Esophagus squamous epithelium (tissue), 5 donors: ENCODE results near the gene SLC35A1. TPM values are rescaled to one million over a fixed set of nuclear protein-coding genes. Genes with fewer than 3 reads are reported as not detected.

Experiments used
- DNase-seq: peaks from one replicate; lab custom pipeline; 2025; lab: John Stamatoyannopoulos, UW
- H3K27ac ChIP-seq, 4 donors: fragments of 200-600 bp; sonication (generic); one replicate each; pipeline ENCODE4 v1.5.1; 2016 to 2019; ENCODE audit warnings: mild to moderate bottlenecking in 1 of 4
- H3K27me3 ChIP-seq, 4 donors: fragments of 200-600 bp; sonication (generic); 1 replicate in 3 of 4; 2 replicates in 1 of 4; pipeline versions ENCODE4 v1.5.1 to v1.6.0; 2017 to 2021; ENCODE audit warnings: antibody characterized with exemption in 1 of 4
- H3K36me3 ChIP-seq, 3 donors: fragments of 200-600 bp; sonication (generic); one replicate each; pipeline ENCODE4 v1.5.1; 2016 to 2019
- H3K4me1 ChIP-seq, 3 donors: fragments of 200-600 bp; sonication (generic); one replicate each; pipeline ENCODE4 v1.5.1; 2017 to 2019
- H3K4me3 ChIP-seq, 4 donors: fragments of 200-600 bp; sonication (generic); 1 replicate in 3 of 4; 2 replicates in 1 of 4; pipeline ENCODE4 v1.5.1; 2016 to 2019; ENCODE audit warnings: mild to moderate bottlenecking in 2 of 4, moderate library complexity in 1 of 4
- H3K9me3 ChIP-seq, 3 donors: fragments of 200-600 bp; sonication (generic); one replicate each; pipeline ENCODE4 v1.5.1; 2016 to 2019
- POLR2A ChIP-seq, 4 donors: fragments of 450-650 bp; IDR thresholded peaks; one replicate each; pipeline ENCODE4 v1.6.1; 2017; ENCODE audit warnings: antibody characterized with exemption in 4 of 4, mild to moderate bottlenecking in 4 of 4, moderate library complexity in 3 of 4
- whole genome bisulfite sequencing, 2 donors: methylation state at CpG; one replicate each; pipeline ENCODE4 v1.1.5; 2018; 5-methylcytosine and 5-hydroxymethylcytosine counted together
- intact Hi-C: fragments of 100-400 bp; cut with DNase I; formaldehyde crosslinking; loops from one replicate; pipeline ENCODE4 v1.15.0; 2022
- total RNA-seq, 4 donors: library from RNA; depleted of rRNA; stranded (reverse); fragments of >200 nt; gene quantifications; one replicate each; pipeline ENCODE4 v1.1.0, GENCODE V29; 2016
- TF ChIP-seq, protein P1 (sequence below), 6 experiments: fragments of 450-650 bp in 4 of 6; fragments of 200-600 bp in 2 of 6; sonication (generic) in 2 of 6; IDR thresholded peaks; one replicate each; pipeline ENCODE4 v1.5.1; 2016 to 2019; ENCODE audit warnings: antibody characterized with exemption in 6 of 6, mild to moderate bottlenecking in 4 of 6, moderate library complexity in 4 of 6
- donor health status: DM: yes; HTN: yes; CAD: no.

The SLC35A1 gene
- total RNA-seq, 4 donors from 2014 or later: 8.3 to 12.8 (median 10.9) TPM

DNA sequence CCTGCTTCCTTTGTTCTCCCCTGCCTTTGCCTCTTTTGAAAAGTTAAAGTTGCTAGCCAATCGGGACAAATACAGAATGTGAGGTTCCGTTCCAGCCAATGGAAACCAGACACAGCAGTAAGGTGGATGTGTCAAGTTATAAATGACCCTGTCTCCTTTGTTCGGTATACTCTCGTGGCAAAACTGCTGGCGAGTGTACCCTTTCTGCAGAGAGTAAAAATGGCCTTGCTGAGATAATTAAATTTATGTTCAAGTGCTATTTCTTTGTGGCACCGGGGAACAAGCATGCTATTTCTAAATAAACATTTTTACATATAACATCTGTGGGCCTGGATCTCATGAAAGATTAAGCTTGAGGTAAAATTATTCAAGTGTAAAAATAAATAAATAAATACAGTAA is 66.8 kb downstream of the SLC35A1 start:
- intact Hi-C loops: no loop called here
- peaks cover 0 to 73% (median 0%) of the 10 kb centered on the region in 3 donors for H3K36me3 ChIP-seq
- H3K27me3 ChIP-seq: no peaks in the 10 kb centered on the region
- WGBS, 2 donors: 81 to 86% methylated on average over 6 of the region's 6 CpGs
- H3K4me1 ChIP-seq: no peaks in the 10 kb centered on the region
- no peak for TF ChIP-seq POLR2A (IDR thresholded peaks at IDR 0.05)
- TF ChIP-seq, protein P1, sequence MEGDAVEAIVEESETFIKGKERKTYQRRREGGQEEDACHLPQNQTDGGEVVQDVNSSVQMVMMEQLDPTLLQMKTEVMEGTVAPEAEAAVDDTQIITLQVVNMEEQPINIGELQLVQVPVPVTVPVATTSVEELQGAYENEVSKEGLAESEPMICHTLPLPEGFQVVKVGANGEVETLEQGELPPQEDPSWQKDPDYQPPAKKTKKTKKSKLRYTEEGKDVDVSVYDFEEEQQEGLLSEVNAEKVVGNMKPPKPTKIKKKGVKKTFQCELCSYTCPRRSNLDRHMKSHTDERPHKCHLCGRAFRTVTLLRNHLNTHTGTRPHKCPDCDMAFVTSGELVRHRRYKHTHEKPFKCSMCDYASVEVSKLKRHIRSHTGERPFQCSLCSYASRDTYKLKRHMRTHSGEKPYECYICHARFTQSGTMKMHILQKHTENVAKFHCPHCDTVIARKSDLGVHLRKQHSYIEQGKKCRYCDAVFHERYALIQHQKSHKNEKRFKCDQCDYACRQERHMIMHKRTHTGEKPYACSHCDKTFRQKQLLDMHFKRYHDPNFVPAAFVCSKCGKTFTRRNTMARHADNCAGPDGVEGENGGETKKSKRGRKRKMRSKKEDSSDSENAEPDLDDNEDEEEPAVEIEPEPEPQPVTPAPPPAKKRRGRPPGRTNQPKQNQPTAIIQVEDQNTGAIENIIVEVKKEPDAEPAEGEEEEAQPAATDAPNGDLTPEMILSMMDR (IDR thresholded peaks at IDR 0.05): no peak
- no peak overlapping the region for H3K4me3 ChIP-seq
- peaks cover 0 to 3% (median 0%) of the 10 kb centered on the region in 3 donors for H3K9me3 ChIP-seq
- H3K27ac ChIP-seq: no peak overlapping the region
- DNase-seq: no peak

DNA sequence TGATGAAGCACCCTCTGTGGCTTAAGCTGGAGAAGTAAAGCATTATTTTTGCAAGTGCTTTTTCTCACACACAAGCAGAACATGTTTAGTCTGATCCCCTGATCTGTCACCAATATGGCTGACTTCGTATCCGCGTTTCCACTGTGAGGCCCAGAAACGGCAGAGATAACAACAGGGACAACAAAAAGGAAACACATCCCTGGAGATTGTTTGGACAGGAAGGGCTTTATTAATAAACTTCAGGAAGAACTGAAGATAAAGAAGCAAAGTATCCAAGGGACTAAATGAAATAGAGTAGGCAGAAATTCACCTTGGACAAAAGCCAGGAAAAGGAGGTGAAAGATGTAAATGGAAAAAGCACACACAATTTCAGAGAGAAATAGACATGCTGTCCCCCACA is 67.8 kb downstream of the SLC35A1 start:
- no peak overlapping the region for H3K27ac ChIP-seq
- H3K4me1 ChIP-seq: no peaks in the 10 kb centered on the region
- no peak for TF ChIP-seq POLR2A (IDR thresholded peaks at IDR 0.05)
- TF ChIP-seq, protein P1 (IDR thresholded peaks at IDR 0.05): no peak
- H3K4me3 ChIP-seq: no peak overlapping the region
- DNase-seq: no peak
- H3K27me3 ChIP-seq: no peaks in the 10 kb centered on the region
- intact Hi-C loops: no loop called here
- H3K9me3 ChIP-seq: peaks cover 0 to 3% (median 0%) of the 10 kb centered on the region in 3 donors
- 75 to 98% methylated on average over 4 of the region's 4 CpGs for WGBS, 2 donors
- peaks cover 0 to 80% (median 0%) of the 10 kb centered on the region in 3 donors for H3K36me3 ChIP-seq

DNA sequence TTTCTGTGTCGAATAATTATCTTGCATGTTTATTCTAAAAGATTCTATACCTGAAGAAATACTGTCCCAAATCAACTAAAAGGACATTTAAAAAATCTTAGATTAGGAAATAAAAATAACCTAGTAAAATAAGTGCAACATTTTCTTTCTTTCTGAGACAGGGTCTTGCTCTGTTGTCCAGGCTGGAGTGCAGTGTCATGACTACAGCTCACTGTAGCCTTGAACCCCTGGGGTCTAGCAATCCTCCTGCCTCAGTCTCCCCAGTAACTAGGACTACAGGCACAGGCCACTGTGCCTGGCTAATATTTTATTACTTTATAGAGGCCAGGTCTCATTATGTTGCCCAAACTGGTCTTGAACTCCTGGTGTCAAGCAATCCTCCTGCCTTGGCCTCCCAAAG is 68.3 kb downstream of the SLC35A1 start:
- no peaks in the 10 kb centered on the region for H3K4me1 ChIP-seq

DNA sequence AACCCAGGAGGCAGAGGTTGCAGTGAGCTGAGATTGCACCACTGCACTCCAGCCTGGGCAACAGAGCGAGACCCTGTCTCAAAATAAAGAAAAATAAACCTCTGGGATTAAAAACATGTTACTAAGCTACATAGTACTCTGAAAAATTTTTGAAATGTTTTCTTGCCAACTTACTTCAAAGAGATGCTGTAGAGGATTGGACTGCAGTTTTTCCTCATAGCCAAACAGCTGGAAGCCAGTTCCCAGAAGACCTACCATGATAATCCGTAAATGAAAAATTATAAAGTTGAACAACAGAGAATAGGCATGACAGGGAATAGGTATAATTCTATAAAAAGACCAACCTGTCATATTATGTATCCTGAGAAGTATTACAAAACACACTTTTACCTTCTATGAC is 69.0 kb downstream of the SLC35A1 start:
- Histone ChIP-seq H3K9me3 (peaks cover 0 to 3% (median 0%) of the 10 kb centered on the region in 3 donors), H3K4me3 (no peak overlapping the region), H3K4me1 (no peaks in the 10 kb centered on the region), H3K27ac (no peak overlapping the region), H3K36me3 (peaks cover 0 to 91% (median 0%) of the 10 kb centered on the region in 3 donors), H3K27me3 (no peaks in the 10 kb centered on the region)
- TF ChIP-seq, protein P1 (IDR thresholded peaks at IDR 0.05): no peak
- no peak for TF ChIP-seq POLR2A (IDR thresholded peaks at IDR 0.05)
- intact Hi-C loops: no loop called here
- DNase-seq: no peak
- 82 to 93% methylated on average over 2 of the region's 2 CpGs for WGBS, 2 donors

More for the DNA sequence above, 68.3 kb downstream of the SLC35A1 start:
- no peak for TF ChIP-seq POLR2A (IDR thresholded peaks at IDR 0.05)
- TF ChIP-seq, protein P1 (IDR thresholded peaks at IDR 0.05): no peak
- Histone ChIP-seq H3K27ac (no peak overlapping the region), H3K27me3 (no peaks in the 10 kb centered on the region), H3K9me3 (peaks cover 0 to 3% (median 0%) of the 10 kb centered on the region in 3 donors), H3K36me3 (peaks cover 0 to 84% (median 0%) of the 10 kb centered on the region in 3 donors), H3K4me3 (no peak overlapping the region)
- DNase-seq: no peak
- intact Hi-C loops: no loop called here
- 96 to 97% methylated on average over 1 of the region's 1 CpG for WGBS, 2 donors

DNA sequence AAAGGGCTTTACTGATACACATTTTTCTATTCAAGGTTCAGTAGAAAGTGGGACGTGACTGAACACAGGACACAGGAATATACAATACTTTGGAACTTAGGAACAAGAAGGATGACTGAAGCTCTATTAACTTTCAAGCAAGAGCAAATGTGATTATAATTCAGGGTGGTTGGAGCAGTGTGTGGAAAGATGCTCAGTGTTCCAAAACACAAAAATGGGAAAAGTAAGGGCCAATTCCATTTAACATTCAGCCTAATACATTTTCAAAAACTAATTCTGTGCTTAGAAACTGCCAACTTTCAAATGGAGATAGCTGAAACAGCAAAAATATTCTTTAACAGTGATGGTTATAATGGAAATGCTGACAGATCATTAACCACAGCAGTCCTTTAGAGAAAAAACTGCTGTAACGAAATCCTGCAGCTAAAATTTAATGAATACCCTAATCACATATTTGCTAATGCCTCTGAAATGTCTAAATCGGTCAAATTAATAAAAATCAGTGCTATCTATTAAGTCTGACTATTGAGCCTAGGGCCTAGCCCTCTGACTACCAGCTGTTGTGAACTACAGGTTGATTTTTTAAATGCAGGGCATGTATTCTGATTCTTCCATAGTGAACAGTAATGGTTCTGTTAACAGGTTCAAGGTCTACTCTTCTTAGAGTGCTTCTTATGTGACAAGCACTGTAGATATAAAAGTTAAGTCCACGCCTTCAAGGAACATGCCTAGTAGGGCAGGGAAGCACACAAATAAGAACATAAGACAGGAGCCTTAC is 71.1 kb downstream of the SLC35A1 start:
- H3K27ac ChIP-seq: no peak overlapping the region
- H3K4me3 ChIP-seq: no peak overlapping the region
- WGBS, 2 donors: 94% methylated on average over 4 of the region's 4 CpGs
- no peaks in the 10 kb centered on the region for H3K27me3 ChIP-seq
- TF ChIP-seq POLR2A (IDR thresholded peaks at IDR 0.05): no peak
- TF ChIP-seq, protein P1 (IDR thresholded peaks at IDR 0.05): no peak
- no peak for DNase-seq
- peaks cover 0 to 93% (median 5%) of the 10 kb centered on the region in 3 donors for H3K36me3 ChIP-seq
- H3K9me3 ChIP-seq: peaks cover 0 to 3% (median 0%) of the 10 kb centered on the region in 3 donors
- intact Hi-C loops: no loop called here
- H3K4me1 ChIP-seq: no peaks in the 10 kb centered on the region
